HFFc6 (cell line): ENCODE results near the gene CLK2. TPM values are rescaled to one million over a fixed set of nuclear protein-coding genes. Genes with fewer than 3 reads are reported as not detected.

Experiments
- DNase-seq: peaks from one replicate; pipeline ENCODE4 v3.0.0-alpha.2; 2018
- H3K27ac Mint-ChIP-seq: 2 replicates; pipeline ENCODE4 v1.8.0; 2020; ENCODE audit warnings: mild to moderate bottlenecking, mixed read lengths
- H3K27me3 Mint-ChIP-seq: 2 replicates; pipeline ENCODE4 v1.8.0; 2021; ENCODE audit warnings: mild to moderate bottlenecking, moderate library complexity, mixed read lengths; ENCODE audit not compliant: insufficient read depth
- H3K36me3 Mint-ChIP-seq: 2 replicates; pipeline ENCODE4 v1.8.0; 2021; ENCODE audit warnings: low read depth, mixed read lengths
- H3K4me1 Mint-ChIP-seq: 2 replicates; pipeline ENCODE4 v1.8.0; 2020; ENCODE audit warnings: low read depth, mixed read lengths
- H3K4me3 Mint-ChIP-seq: 2 replicates; pipeline ENCODE4 v1.8.0; 2020; ENCODE audit warnings: mild to moderate bottlenecking, moderate library complexity, mixed read lengths
- H3K9me3 Mint-ChIP-seq: 2 replicates; pipeline ENCODE4 v1.8.0; 2020; ENCODE audit warnings: mild to moderate bottlenecking, mixed read lengths
- CTCF ChIP-seq: fragments of 200-600 bp; sonication (generic); IDR thresholded peaks from 2 replicates; pipeline ENCODE4 v1.5.0; 2021; ENCODE audit warnings: antibody characterized with exemption, mild to moderate bottlenecking
- total RNA-seq, 6 experiments: library from RNA; stranded (reverse); fragmentation: NEBNext Ultra II Directional; extraction: Animal tissue kit (Norgen Biotek cat#: 25700); gene quantifications; 2 replicates in 1 of 6; 3 replicates in 5 of 6; pipeline ENCODE4 v1.2.3, GENCODE V29; 2021

Gene CLK2
- total RNA-seq, 6 experiments from 2014 or later = 24.8 to 32.8 (median 30.0) TPM

DNA sequence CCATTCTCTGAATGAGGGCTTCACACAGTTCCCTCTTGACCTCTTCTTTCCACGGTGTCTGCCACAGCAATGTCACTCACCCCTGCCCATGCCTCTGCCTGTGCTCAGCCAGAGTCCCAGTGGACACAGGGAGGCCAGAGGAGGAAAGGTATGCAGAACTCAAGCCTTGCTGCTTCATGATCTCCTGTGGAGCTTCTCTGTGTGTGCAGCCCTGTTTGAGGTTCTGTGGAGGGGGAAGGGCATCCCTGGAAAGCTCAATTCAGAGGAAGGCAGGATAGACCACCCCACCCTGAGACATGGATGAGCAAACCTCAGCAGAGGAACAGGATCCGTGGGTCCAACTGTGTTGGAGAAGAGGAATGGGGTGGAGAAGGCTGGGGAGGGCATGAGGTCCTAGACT lies 6.0 kb upstream of the CLK2 start:
- H3K4me3 Mint-ChIP-seq = no peak overlapping the region

DNA sequence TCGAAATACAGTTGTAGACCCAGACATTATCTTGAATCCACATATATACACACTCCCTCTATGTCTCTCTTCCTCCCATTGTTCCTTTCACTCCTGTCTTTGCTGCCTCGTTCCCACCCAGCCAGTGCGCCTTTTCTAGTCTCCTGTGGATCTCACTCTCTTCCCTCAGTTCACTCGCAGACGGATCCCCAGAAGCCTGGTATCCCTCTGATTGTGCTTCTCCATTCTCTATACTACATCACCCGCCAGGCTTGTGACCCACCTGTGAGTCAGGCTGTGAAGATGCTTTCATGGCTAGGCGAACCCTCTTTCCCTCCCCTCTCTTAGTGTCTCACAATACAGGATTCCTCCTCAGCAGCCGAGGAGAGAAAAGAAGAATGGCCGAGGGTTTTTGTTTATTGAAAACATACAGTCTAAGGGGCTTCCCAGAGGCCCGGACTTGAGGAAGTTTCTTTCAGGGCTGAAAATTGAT lies 5.4 kb upstream of the CLK2 start:
- no peak overlapping the region for H3K27ac Mint-ChIP-seq
- DNase-seq = no peak

More for the DNA sequence above, 6.0 kb upstream of the CLK2 start:
- no peak for TF ChIP-seq CTCF
- Mint-ChIP-seq H3K9me3 (no peaks in the 10 kb centered on the region), H3K27ac (no peak overlapping the region), H3K36me3 (no peaks in the 10 kb centered on the region), H3K4me1 (peaks cover 26% of the 10 kb centered on the region), H3K27me3 (no peaks in the 10 kb centered on the region; the same call in 1 of the 2 replicates)
- no peak for DNase-seq

DNA sequence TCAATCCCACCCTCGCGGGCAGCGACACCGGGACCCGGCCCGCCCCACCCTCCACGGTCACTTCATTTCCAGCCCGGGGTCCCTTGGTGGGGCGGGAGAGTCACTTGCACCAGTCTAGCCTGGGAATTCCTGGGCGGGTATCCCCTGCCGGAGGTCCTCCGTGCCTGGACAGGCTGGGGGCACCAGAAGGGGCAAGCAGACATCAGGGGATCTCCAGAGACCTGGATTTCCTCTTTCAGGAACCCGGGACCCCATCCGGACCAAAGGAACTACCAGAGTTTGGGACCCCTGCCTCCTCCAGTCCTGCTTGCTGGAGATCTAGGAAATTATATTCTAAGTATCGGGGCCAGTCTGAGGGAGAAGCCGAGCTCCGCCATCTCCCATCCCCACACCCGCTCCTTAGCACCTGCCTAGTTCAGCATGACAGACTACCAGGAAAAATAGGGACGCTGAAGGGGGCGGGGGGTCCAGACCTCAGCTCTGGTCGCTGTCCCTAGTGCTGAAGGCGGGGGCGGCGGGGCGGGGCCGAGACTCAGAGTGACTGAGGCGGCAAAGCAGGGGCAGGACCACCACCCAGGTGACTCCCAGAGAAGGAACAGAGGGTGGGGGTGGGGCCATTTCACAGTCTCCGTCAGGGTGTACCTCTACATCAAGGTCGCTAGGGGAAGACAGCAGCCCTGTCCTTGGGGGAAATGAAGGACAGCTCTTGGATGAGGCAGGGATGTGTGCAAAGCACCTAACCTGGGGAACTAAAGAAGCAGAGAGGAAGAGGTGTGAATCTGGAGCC lies 4.8 kb upstream of the CLK2 start:
- H3K4me3 Mint-ChIP-seq = peak overlapping the region; percentile 81
- H3K36me3 Mint-ChIP-seq = no peaks in the 10 kb centered on the region
- H3K4me1 Mint-ChIP-seq = peaks cover 31% of the 10 kb centered on the region
- no peak for DNase-seq
- H3K27ac Mint-ChIP-seq = no peak overlapping the region
- no peaks in the 10 kb centered on the region for H3K9me3 Mint-ChIP-seq
- peak; percentile 51 for TF ChIP-seq CTCF
- H3K27me3 Mint-ChIP-seq = no peaks in the 10 kb centered on the region; the same call in 1 of the 2 replicates

More for the DNA sequence above, 5.4 kb upstream of the CLK2 start:
- TF ChIP-seq CTCF = no peak
- Mint-ChIP-seq H3K36me3 (no peaks in the 10 kb centered on the region), H3K4me3 (peak overlapping the region; percentile 81; the same call in 1 of the 2 replicates), H3K9me3 (no peaks in the 10 kb centered on the region), H3K4me1 (peaks cover 29% of the 10 kb centered on the region), H3K27me3 (no peaks in the 10 kb centered on the region; the same call in 1 of the 2 replicates)

DNA sequence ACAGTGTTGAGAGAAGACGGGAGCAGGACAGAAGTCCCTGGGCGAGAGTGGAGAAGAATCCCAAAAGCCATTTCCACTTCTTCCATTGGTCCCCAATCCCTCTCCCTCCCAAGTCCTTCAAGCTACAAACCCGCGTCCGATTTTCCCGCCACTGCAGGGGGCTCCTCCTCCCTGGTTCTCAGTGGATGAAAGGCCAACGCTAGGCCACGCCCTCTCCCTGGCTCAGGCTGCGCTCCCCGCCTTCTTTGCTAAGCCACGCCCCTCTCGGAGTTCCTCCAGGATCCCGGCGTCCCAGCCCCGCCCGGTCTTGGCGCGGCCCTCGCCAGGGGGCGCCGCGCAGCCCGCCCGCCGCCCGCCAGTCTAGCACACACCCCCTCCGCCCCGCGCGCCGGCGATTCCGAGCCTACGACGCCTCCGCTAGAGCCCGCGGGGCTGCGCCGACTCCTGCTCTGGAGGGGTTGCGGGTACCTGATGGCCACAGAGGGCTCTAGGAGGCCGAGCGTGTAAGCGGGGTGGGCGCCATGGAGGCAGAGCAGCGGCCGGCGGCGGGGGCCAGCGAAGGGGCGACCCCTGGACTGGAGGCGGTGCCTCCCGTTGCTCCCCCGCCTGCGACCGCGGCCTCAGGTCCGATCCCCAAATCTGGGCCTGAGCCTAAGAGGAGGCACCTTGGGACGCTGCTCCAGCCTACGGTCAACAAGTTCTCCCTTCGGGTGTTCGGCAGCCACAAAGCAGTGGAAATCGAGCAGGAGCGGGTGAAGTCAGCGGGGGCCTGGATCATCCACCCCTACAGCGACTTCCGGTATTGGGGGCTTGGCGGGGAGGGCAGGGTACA lies 4.0 kb upstream of the CLK2 start, which contains the start of gene HCN3:
TSS of gene HCN3 (plus strand) at position 394 of the 832 bp plus-strand sequence. CDS start at position 522, 128 bp downstream.
- Mint-ChIP-seq H3K9me3 (no peaks in the 10 kb centered on the region), H3K4me1 (peaks cover 38% of the 10 kb centered on the region), H3K27me3 (no peaks in the 10 kb centered on the region; the same call in 1 of the 2 replicates), H3K4me3 (peak within 1 kb of the TSS; percentile 81), H3K36me3 (peaks cover 5% of the 10 kb centered on the region; the same call in 1 of the 2 replicates), H3K27ac (no peak within 1 kb of the TSS)
- peak; percentile 90 for TF ChIP-seq CTCF
- peak; percentile 92 for DNase-seq

DNA sequence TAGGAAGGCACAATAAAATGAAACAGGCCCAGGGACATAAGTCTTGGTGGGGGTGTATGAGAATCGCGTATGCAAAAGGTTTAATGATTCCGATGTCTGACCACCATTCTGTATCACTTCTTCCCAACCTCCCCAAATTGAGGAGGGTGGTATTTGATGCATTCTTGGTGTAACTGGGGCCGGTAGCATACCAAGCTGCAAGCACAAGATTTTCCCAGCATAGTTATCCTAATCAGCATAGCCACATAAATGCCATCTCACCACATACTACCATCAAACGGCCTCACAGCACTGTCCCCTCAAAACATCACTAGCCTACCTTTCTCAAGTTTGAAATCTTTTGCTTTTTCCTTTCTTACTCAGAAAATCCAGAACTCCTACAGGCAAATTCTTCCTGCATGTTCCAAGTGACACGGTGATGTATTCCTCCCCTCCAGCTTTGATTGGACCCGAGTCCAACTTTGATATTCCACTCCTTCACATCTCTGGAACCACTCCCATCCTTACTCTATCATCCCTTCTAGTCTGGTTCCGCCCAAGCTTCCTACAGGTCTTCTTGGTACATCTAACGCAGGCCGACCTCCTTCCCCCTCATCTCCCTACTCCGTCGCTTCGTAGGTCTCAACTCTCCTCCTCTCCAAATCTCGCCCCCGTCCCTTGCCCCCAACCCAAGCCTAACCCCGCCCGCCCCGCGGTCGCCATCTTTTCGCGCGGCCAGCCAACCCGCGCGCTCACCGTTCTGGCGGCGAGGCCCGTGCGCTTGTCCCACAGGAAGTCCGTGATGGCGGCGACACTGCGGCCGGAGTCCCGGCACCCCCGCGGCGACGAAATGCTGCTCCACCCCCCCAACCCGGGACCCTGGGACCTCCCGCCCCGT lies 600 bp downstream of the CLK2 start:
- peak; percentile 59 for DNase-seq
- Mint-ChIP-seq H3K9me3 (no peaks in the 10 kb centered on the region), H3K36me3 (peaks cover 32% of the 10 kb centered on the region), H3K4me1 (peaks cover 30% of the 10 kb centered on the region), H3K27ac (peak overlapping the region; percentile 90), H3K27me3 (no peaks in the 10 kb centered on the region; the same call in 1 of the 2 replicates), H3K4me3 (peak overlapping the region; percentile 97)
- TF ChIP-seq CTCF = no peak
